ENCODE data around the gene OLFM2.

GRCh38 chr19:9839415-9839814 lies 96.9 kb downstream of the OLFM2 start:
- TF ChIP-seq, protein P1, sequence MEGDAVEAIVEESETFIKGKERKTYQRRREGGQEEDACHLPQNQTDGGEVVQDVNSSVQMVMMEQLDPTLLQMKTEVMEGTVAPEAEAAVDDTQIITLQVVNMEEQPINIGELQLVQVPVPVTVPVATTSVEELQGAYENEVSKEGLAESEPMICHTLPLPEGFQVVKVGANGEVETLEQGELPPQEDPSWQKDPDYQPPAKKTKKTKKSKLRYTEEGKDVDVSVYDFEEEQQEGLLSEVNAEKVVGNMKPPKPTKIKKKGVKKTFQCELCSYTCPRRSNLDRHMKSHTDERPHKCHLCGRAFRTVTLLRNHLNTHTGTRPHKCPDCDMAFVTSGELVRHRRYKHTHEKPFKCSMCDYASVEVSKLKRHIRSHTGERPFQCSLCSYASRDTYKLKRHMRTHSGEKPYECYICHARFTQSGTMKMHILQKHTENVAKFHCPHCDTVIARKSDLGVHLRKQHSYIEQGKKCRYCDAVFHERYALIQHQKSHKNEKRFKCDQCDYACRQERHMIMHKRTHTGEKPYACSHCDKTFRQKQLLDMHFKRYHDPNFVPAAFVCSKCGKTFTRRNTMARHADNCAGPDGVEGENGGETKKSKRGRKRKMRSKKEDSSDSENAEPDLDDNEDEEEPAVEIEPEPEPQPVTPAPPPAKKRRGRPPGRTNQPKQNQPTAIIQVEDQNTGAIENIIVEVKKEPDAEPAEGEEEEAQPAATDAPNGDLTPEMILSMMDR (conservative IDR thresholded peaks at IDR 0.05 in 1 of 2, IDR thresholded peaks at IDR 0.05 in 1 of 2; ENCODE audit: low read depth in 1 of 2, low read length in 2 of 2): no peak
- TF ChIP-seq EZH2 (IDR thresholded peaks at IDR 0.05; ENCODE audit: low read length, missing control alignments): no peak
